ENCODE results near the gene PGM1.

The PGM1 gene

GRCh38 chr1:63600248-63600647 is 7.0 kb downstream of the PGM1 start:
- in situ Hi-C loops (cut with MboI; ENCODE audit: low sequenced_read_pairs) = loop anchor here (25.0 kb wide), 1 partner anchor 537 kb away; no protein-coding TSS in a partner anchor

GRCh38 chr1:63601061-63601460 is 7.8 kb downstream of the PGM1 start:
- in situ Hi-C loops (cut with MboI; ENCODE audit: low sequenced_read_pairs) = loop anchor here (25.0 kb wide), 1 partner anchor 536 kb away; no protein-coding TSS in a partner anchor

DNA sequence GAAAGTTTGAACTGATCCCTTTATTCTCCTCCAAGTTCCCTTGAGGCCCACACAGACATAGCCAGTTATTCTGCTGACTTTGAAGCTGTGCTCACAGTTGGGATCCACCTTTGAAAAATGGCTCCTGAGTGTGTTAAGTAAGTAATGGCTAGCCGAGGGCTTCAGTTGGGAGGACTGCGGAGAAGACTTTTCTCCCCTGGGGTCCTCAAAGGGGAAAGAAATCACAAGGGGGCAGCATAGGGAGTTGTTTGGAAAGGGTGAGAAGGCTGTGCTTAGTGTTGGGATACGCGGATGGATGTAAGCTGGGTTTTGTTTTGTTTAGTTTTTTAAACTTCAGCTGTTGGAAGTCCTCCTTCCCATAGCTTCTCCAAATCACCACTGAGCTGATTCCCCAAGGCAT is 8.3 kb downstream of the PGM1 start:
- in situ Hi-C loops (cut with MboI; ENCODE audit: low sequenced_read_pairs) = loop anchor here (25.0 kb wide), 1 partner anchor 536 kb away; no protein-coding TSS in a partner anchor

- in situ Hi-C loops (cut with MboI; ENCODE audit: low sequenced_read_pairs) = loop anchor here (25.0 kb wide), 1 partner anchor 535 kb away; no protein-coding TSS in a partner anchor
These were observed 8.7 kb downstream of the PGM1 start for GRCh38 chr1:63601912-63602311.

DNA sequence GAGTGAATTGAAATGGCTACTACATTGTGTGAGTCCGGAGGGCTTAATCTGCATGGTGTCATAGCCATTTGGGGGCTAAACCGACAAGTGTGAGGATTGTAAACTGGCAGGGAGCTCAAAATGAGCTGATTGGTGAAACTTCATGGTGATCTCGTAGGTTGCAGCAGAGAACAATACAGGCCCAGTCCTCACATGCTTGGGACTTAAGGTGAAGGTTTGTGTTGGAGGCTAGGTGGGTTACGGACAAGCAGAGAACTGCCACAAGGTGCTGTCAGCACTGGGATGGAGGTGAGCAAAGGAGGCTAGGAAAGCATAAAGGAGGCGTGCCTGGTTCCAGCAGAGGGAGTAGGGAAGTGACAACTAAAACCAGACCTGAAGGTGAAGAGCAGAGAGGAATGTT is 9.4 kb downstream of the PGM1 start:
- in situ Hi-C loops (cut with MboI; ENCODE audit: low sequenced_read_pairs) = loop anchor here (25.0 kb wide), 1 partner anchor 535 kb away; no protein-coding TSS in a partner anchor

DNA sequence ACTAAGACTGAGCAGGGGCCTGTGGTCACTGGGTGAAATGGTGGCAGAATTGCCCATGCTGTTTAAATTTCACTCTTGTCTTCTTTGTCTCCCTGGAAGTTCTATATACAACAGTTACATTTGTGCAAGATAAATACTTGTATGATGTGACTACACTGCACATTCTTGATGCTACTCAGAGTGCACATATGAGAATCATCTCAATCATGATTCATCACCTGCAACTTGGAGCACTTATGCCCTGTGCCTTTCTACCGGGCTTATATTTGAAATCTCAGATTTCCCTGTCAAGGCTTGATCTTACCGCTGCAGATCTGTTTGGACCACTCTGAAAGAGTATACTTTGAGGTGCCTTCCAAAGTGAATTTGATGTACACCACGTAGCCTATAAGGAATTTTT is 10.6 kb downstream of the PGM1 start:
- in situ Hi-C loops (cut with MboI; ENCODE audit: low sequenced_read_pairs) = loop anchor here (25.0 kb wide), 1 partner anchor 533 kb away; no protein-coding TSS in a partner anchor

GRCh38 chr1:63607322-63607721 is 14.1 kb downstream of the PGM1 start:
- in situ Hi-C loops (cut with MboI; ENCODE audit: low sequenced_read_pairs) = loop anchor here (25.0 kb wide), 1 partner anchor 530 kb away; no protein-coding TSS in a partner anchor

GRCh38 chr1:63611231-63611630 is 18.0 kb downstream of the PGM1 start:
- in situ Hi-C loops (cut with MboI; ENCODE audit: low sequenced_read_pairs) = loop anchor here (10.0 to 25.0 kb wide), 2 partner anchors 526 to 634 kb away; no protein-coding TSS in a partner anchor

GRCh38 chr1:63612564-63612963 is 19.4 kb downstream of the PGM1 start:
- in situ Hi-C loops (cut with MboI; ENCODE audit: low sequenced_read_pairs) = loop anchor here (10.0 to 25.0 kb wide), 2 partner anchors 525 to 632 kb away; no protein-coding TSS in a partner anchor

DNA sequence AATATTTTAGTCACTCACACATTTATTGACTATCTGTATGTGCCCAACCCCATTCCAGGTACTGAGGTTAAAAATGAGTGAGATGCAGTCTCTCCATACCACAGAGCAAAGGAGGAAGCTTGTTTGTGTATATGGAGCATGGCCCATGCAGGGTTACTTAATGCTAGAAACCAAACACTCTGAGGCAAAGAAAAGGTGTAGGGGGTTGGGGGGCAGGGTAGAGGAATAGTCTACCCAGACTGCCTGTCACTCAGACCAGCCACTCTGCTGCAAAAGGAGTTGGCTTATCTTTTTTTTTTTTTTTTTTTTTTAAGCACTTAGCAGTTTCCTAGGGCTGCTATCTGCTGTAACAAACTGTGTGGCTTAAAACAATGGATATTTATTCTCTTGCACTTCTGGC is 19.8 kb downstream of the PGM1 start:
- in situ Hi-C loops (cut with MboI; ENCODE audit: low sequenced_read_pairs) = loop anchor here (10.0 to 25.0 kb wide), 2 partner anchors 524 to 632 kb away; no protein-coding TSS in a partner anchor

DNA sequence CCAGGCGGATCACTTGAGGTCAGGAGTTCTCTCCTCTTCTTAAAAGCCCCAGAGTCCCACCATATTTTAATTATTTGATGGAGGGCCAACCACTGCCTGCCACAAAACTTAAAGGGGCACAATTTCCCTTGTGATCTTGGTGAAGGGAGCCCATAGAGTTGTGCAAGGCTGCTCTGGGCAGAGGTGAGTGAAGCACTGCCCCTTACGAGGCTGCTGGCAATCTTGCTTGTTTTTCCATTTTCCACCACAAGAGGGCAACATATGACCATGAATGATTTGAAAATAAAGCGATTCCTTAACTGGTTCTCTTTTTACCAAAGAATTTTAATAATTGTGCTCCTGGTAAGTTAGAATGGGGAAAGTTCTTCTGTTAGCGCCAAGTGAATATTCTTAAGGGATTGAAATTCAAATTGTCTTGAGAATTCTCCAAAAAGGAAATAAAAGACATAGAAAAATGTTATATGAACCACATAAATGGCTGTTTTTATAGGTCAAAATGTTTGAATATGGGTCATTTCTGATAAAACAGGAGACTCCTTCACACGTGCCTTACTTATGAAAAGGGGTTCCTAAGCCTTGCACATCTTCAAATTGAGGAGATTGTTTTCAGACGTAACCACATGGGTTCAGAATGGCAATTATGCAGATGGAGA is 22.7 kb downstream of the PGM1 start:
- in situ Hi-C loops (cut with MboI; ENCODE audit: low sequenced_read_pairs) = loop anchor here (10.0 to 25.0 kb wide), 2 partner anchors 521 to 629 kb away; no protein-coding TSS in a partner anchor

- in situ Hi-C loops (cut with MboI; ENCODE audit: low sequenced_read_pairs) = loop anchor here (10.0 to 25.0 kb wide), 2 partner anchors 520 to 627 kb away; no protein-coding TSS in a partner anchor
These were observed 24.2 kb downstream of the PGM1 start for GRCh38 chr1:63617450-63617849.

- in situ Hi-C loops (cut with MboI; ENCODE audit: low sequenced_read_pairs) = loop anchor here (10.0 to 25.0 kb wide), 2 partner anchors 519 to 627 kb away; no protein-coding TSS in a partner anchor
These were observed 24.8 kb downstream of the PGM1 start for GRCh38 chr1:63618011-63618410.

GRCh38 chr1:63619558-63619957 is 26.3 kb downstream of the PGM1 start:
- in situ Hi-C loops (cut with MboI; ENCODE audit: low sequenced_read_pairs) = loop anchor here (10.0 to 25.0 kb wide), 2 partner anchors 518 to 625 kb away; no protein-coding TSS in a partner anchor

DNA sequence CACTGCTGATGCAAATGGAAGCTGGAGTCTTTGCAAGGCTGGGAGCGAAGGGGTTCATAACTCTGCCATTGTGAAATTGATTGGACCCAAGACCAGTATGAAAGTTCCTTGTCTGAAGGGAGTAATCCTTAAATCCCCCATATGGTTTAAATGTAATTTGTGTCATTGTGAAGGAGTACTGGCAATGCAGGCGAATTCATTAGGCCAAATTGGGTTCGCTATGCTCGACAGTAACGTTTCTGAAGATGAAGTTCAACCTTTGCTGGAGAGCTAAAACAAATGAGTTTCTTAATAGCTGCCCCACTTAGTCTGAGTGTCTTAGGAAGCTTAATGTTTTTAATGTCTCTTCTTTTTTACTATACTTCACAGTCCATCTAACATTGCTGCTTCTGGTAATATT is 27.5 kb downstream of the PGM1 start:
- in situ Hi-C loops (cut with MboI; ENCODE audit: low sequenced_read_pairs) = loop anchor here (25.0 kb wide), 1 partner anchor 517 kb away; no protein-coding TSS in a partner anchor

DNA sequence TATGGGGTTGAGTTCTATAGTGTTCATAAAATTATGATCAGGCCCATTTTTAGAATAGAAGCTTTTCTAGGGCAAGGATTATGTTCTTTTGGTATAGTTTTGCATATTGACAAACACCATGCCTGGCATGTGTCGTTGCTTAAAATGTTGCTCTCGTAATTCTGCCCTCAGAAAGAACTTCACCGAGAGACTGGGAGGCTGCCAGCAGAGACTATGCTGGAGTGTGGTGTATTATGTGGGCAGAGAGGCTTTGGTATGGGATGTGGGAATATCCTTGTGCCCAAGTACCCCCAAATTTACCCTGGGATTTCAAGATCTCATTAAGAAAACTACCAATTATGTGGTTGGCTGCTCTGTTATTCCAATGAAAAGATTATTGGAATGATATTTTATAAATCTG is 27.9 kb downstream of the PGM1 start:
- in situ Hi-C loops (cut with MboI; ENCODE audit: low sequenced_read_pairs) = loop anchor here (25.0 kb wide), 1 partner anchor 516 kb away; no protein-coding TSS in a partner anchor

DNA sequence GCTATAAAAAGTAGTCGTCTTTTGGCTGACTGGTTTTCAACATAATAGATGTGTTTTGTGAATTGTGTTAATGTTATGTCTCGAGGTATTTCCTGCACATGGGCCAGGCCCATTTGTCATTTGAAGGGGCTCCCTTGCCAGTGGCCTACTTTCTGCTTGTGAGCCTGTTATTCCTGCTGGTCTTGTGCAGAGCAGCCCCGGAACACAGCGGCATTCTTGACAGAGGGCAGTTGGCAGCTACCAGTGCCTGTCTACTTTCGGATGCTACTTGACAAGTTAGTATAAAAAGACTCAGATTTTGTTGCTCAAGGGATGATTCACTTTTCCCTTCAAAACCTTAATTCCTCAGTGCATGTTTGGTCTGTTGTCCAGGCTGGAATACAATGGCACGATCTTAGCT is 28.5 kb downstream of the PGM1 start:
- in situ Hi-C loops (cut with MboI; ENCODE audit: low sequenced_read_pairs) = loop anchor here (25.0 kb wide), 1 partner anchor 516 kb away; no protein-coding TSS in a partner anchor

DNA sequence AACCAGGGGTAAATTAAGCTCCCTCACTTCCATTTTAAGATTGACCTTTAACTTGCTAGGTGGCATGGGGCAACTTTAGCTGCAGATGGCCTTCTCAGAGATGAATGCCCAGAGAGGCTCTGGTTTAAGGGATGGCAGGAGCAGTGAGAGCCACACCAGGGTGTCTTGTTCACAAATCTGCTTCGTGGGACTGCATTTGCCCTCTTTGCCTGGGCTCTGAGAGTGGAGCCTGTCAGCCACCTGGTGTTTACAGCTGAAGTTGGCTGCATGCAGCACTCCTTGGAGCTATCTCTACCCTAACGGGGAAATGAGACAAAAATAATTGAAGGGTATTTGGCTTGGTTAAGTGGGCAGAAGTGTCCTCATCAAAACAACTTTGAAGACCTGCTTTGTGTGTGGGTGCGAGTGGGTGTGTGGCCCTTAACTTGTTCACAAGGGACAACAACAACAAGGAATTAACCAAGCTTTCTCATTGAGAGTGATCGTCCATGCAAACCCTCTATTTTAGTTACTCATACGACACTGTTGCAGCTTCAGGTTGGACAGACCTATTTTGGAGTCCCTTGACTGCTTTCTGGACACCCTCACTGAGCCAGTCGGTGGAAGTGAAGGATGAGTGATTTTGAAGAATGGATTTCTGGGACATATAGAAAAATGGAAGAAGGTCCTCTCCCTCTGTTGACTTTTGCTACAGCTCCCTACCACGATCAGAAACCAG is 29.8 kb downstream of the PGM1 start:
- in situ Hi-C loops (cut with MboI; ENCODE audit: low sequenced_read_pairs) = loop anchor here (25.0 kb wide), 1 partner anchor 514 kb away; no protein-coding TSS in a partner anchor

GRCh38 chr1:63623952-63624351 is 30.7 kb downstream of the PGM1 start:
- in situ Hi-C loops (cut with MboI; ENCODE audit: low sequenced_read_pairs) = loop anchor here (25.0 kb wide), 1 partner anchor 513 kb away; no protein-coding TSS in a partner anchor

DNA sequence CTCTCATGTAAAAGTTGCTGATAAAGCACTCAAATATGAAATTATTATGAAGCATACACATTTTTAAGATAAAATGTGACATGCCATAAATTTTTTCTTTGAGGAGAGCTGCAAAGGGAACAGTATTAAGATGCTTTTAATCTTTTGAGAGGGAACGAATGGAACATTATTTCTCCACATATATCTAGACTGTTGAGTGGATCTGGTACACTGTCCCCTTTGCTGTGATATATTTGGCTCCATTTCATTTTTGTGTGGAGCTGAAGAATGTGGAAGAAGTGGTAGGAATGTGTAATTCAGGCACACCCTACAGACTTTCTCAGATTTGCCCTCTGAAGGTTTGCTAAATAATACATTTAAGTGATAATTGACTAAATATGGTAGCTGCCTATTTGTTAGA is 31.7 kb downstream of the PGM1 start:
- in situ Hi-C loops (cut with MboI; ENCODE audit: low sequenced_read_pairs) = loop anchor here (25.0 kb wide), 1 partner anchor 512 kb away; no protein-coding TSS in a partner anchor

- in situ Hi-C loops (cut with MboI; ENCODE audit: low sequenced_read_pairs) = no loop called here
These were observed 33.0 kb downstream of the PGM1 start for GRCh38 chr1:63626222-63626621.

Measured in HL-60/S4 treated with phorbol 12-myristate 13-acetate at 8.2 ng/mL for 4 days and 3 days (cell line).